Tibial artery (tissue), 4 donors: ENCODE results near the gene SRSF12.

Experiments
- DNase-seq, 2 donors: peaks; one replicate each; pipeline ENCODE4 v3.0.0-alpha.2; 2019
- H3K27ac ChIP-seq, 2 donors: fragments of 200-600 bp; sonication (generic) in 1 of 2; 1 replicate in 1 of 2; 2 replicates in 1 of 2; pipeline ENCODE4 v1.5.1; 2018 to 2019; ENCODE audit warnings: mild to moderate bottlenecking in 1 of 2
- H3K27me3 ChIP-seq, 2 donors: fragments of 200-600 bp; sonication (generic) in 1 of 2; one replicate each; pipeline versions ENCODE4 v1.5.1 to v1.6.0; 2016 to 2019
- H3K36me3 ChIP-seq, 3 donors: fragments of 200-600 bp; sonication (generic) in 2 of 3; one replicate each; pipeline ENCODE4 v1.5.1; 2016 to 2019; ENCODE audit warnings: mild to moderate bottlenecking in 2 of 3
- H3K4me1 ChIP-seq, 4 donors: fragments of 200-600 bp; sonication (generic) in 2 of 4; 1 replicate in 3 of 4; 2 replicates in 1 of 4; pipeline ENCODE4 v1.5.1; 2016 to 2019
- H3K4me3 ChIP-seq, 2 donors: fragments of 200-600 bp; sonication (generic) in 1 of 2; 1 replicate in 1 of 2; 2 replicates in 1 of 2; pipeline ENCODE4 v1.5.1; 2018 to 2019; ENCODE audit warnings: mild to moderate bottlenecking in 2 of 2
- H3K9me3 ChIP-seq, 3 donors: fragments of 200-600 bp; sonication (generic) in 1 of 3; one replicate each; pipeline ENCODE4 v1.5.1; 2016 to 2019
- CTCF ChIP-seq, 2 experiments: fragments of 200-600 bp in 1 of 2; fragments of 450-650 bp in 1 of 2; IDR thresholded peaks; one replicate each; pipeline ENCODE4 v1.5.1; 2017 to 2019; ENCODE audit warnings: antibody characterized with exemption in 2 of 2, mild to moderate bottlenecking in 1 of 2, moderate library complexity in 1 of 2
- intact Hi-C: fragments of 100-400 bp; cut with DNase I; formaldehyde crosslinking; loops from one replicate; pipeline ENCODE4 v1.15.0; 2023; ENCODE audit warnings: low total_unique reads

The SRSF12 gene

GRCh38 chr6:89098461-89098860, 19.4 kb downstream of the SRSF12 start:
- H3K27ac ChIP-seq: no peak overlapping the region
- no peak for TF ChIP-seq CTCF (IDR thresholded peaks at IDR 0.05)
- no peak for DNase-seq
- no peaks in the 10 kb centered on the region for H3K9me3 ChIP-seq
- no peak overlapping the region for H3K4me3 ChIP-seq
- peaks cover 0 to 14% (median 0%) of the 10 kb centered on the region in 4 donors for H3K4me1 ChIP-seq
- no peaks in the 10 kb centered on the region for H3K36me3 ChIP-seq
- H3K27me3 ChIP-seq: no peaks in the 10 kb centered on the region
- intact Hi-C loops: no loop called here

- Histone ChIP-seq H3K9me3 (no peaks in the 10 kb centered on the region), H3K36me3 (peaks cover 27 to 34% (median 33%) of the 10 kb centered on the region in 3 donors), H3K4me1 (peaks cover 0 to 60% (median 28%) of the 10 kb centered on the region in 4 donors), H3K4me3 (no peak overlapping the region), H3K27me3 (no peaks in the 10 kb centered on the region), H3K27ac (no peak overlapping the region)
- intact Hi-C loops: no loop called here
- DNase-seq: no peak
- TF ChIP-seq CTCF (IDR thresholded peaks at IDR 0.05): no peak
These were observed 30.0 kb downstream of the SRSF12 start for GRCh38 chr6:89087881-89088280.

GRCh38 chr6:89085409-89086205, 32.3 kb downstream of the SRSF12 start:
- TF ChIP-seq CTCF (IDR thresholded peaks at IDR 0.05): no peak
- peak overlapping the region in 1 of 2 donors; percentile 5 for H3K4me3 ChIP-seq

DNA sequence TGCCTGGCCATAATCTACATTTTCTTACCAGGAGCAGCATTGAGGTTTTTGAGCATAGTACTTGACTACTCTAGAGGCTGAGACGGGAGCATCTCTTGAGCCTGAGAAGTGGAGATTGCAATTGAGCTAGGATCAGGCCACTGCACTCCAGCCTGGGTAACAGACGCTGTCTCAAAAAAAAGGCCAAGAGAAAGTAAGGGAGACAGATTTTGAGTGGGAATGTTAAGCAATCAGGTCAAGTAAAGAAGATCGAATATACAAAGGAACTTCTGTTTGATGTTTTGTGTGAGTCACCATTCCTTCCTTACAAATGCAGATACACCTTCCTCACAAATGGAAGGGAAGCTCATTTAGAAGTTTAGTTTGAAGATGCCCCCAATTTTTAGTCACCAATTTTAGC, 32.9 kb downstream of the SRSF12 start:
- intact Hi-C loops: loop anchor here (5.0 kb wide), 2 partner anchors 63 to 103 kb away; no protein-coding TSS in a partner anchor
- Histone ChIP-seq H3K27ac (peak overlapping the region in 1 of 2 donors; percentile 99), H3K4me3 (peak overlapping the region in 1 of 2 donors; percentile 5)

More at GRCh38 chr6:89085409-89086205, 32.3 kb downstream of the SRSF12 start:
- intact Hi-C loops: no loop called here
- Histone ChIP-seq H3K4me1 (peaks cover 0 to 61% (median 28%) of the 10 kb centered on the region in 4 donors), H3K27me3 (no peaks in the 10 kb centered on the region), H3K9me3 (no peaks in the 10 kb centered on the region), H3K27ac (peak overlapping the region in 1 of 2 donors; percentile 99), H3K36me3 (peaks cover 27 to 39% (median 34%) of the 10 kb centered on the region in 3 donors)
- no peak for DNase-seq

DNA sequence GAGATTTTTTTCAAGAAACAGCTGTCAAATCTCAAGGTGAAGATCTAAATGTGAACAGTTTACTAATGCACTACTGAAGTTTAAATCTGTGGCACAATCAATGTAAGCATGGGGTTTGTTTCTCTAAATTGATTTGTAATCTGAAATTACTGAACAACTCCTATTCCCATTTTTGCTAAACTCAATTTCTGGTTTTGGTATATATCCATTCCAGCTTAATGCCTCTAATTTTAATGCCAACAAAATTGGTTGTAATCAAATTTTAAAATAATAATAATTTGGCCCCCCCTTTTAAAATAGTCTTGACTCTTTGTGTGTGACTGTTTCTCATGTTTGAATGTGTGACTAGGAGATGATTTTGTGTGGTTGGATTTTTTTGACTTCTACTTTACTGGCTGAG, 33.3 kb downstream of the SRSF12 start:
- no peak for DNase-seq
- H3K4me3 ChIP-seq: peak overlapping the region in 1 of 2 donors; percentile 99
- H3K27ac ChIP-seq: peak overlapping the region in 1 of 2 donors; percentile 99
- no peak for TF ChIP-seq CTCF (IDR thresholded peaks at IDR 0.05)
- no peaks in the 10 kb centered on the region for H3K9me3 ChIP-seq
- H3K36me3 ChIP-seq: peaks cover 27 to 39% (median 34%) of the 10 kb centered on the region in 3 donors
- intact Hi-C loops: loop anchor here (5.0 kb wide), 2 partner anchors 62 to 102 kb away; no protein-coding TSS in a partner anchor
- no peaks in the 10 kb centered on the region for H3K27me3 ChIP-seq
- peaks cover 0 to 61% (median 28%) of the 10 kb centered on the region in 4 donors for H3K4me1 ChIP-seq

More for the DNA sequence above, 32.9 kb downstream of the SRSF12 start:
- no peaks in the 10 kb centered on the region for H3K9me3 ChIP-seq
- no peak for DNase-seq
- H3K4me1 ChIP-seq: peaks cover 0 to 61% (median 28%) of the 10 kb centered on the region in 4 donors
- no peak for TF ChIP-seq CTCF (IDR thresholded peaks at IDR 0.05)
- H3K36me3 ChIP-seq: peaks cover 27 to 39% (median 34%) of the 10 kb centered on the region in 3 donors
- no peaks in the 10 kb centered on the region for H3K27me3 ChIP-seq
